WTC11 (cell line): ENCODE data around the gene C16orf74. TPM values are rescaled to one million over a fixed set of nuclear protein-coding genes. Genes with fewer than 3 reads are reported as not detected.

ENCODE experiments used
- ATAC-seq: fragments of 200-7000 bp; cut with Tn5 transposase; 2 replicates; pipeline ENCODE4 v1.10.0; 2021; ENCODE audit warnings: mild to moderate bottlenecking, moderate library complexity
- CTCF ChIA-PET: fragments of 300-600 bp; sonication (Branson Sonifier 250); formaldehyde crosslinking; loops from one replicate; lab custom pipeline; 2021; ENCODE audit warnings: antibody characterized with exemption; lab: Charles Lee
- POLR2A ChIA-PET: fragments of 350-600 bp; sonication (Branson Sonifier 250); formaldehyde crosslinking; loops from one replicate; lab custom pipeline; 2021; ENCODE audit warnings: antibody characterized with exemption; lab: Charles Lee
- DNase-seq: peaks from one replicate; pipeline ENCODE4 v3.0.0; 2021; ENCODE audit warnings: low spot score
- H3K27ac Mint-ChIP-seq: 2 replicates; pipeline ENCODE4 v1.8.0; 2021; ENCODE audit warnings: mixed read lengths
- H3K27me3 Mint-ChIP-seq: 2 replicates; pipeline ENCODE4 v1.8.0; 2021; ENCODE audit warnings: low read depth, mild to moderate bottlenecking, moderate library complexity, mixed read lengths
- H3K36me3 Mint-ChIP-seq: 2 replicates; pipeline ENCODE4 v1.8.0; 2021; ENCODE audit warnings: mixed read lengths
- H3K4me1 Mint-ChIP-seq: 2 replicates; pipeline ENCODE4 v1.8.0; 2022; ENCODE audit warnings: mixed read lengths
- H3K4me3 Mint-ChIP-seq: 2 replicates; pipeline ENCODE4 v1.8.0; 2021; ENCODE audit warnings: mild to moderate bottlenecking, moderate library complexity, mixed read lengths
- H3K9me3 Mint-ChIP-seq: 2 replicates; pipeline ENCODE4 v1.8.0; 2021; ENCODE audit warnings: mixed read lengths
- CREB1 ChIP-seq: sonication (generic); formaldehyde crosslinking; IDR thresholded peaks from 2 replicates; pipeline ENCODE4 v1.8.0; 2023; ENCODE audit warnings: mild to moderate bottlenecking, missing genetic modification reagents
- FOXJ3 ChIP-seq: sonication (generic); formaldehyde crosslinking; IDR thresholded peaks from 2 replicates; pipeline ENCODE4 v1.9.0; 2021; ENCODE audit warnings: missing genetic modification reagents, mild to moderate bottlenecking, borderline replicate concordance
- SMAD3 ChIP-seq: sonication (generic); formaldehyde crosslinking; IDR thresholded peaks from 2 replicates; pipeline ENCODE4 v1.8.0; 2022; ENCODE audit warnings: missing genetic modification reagents, mild to moderate bottlenecking, borderline replicate concordance
- ZBTB21 ChIP-seq: sonication (generic); formaldehyde crosslinking; IDR thresholded peaks from 2 replicates; pipeline ENCODE4 v1.8.1; 2023; ENCODE audit warnings: mild to moderate bottlenecking, missing genetic modification reagents, borderline replicate concordance
- total RNA-seq: library from RNA; stranded (reverse); gene quantifications from 3 replicates; pipeline ENCODE4 v1.2.3, GENCODE V29; 2021
- TF ChIP-seq, protein P1 (sequence below): sonication (generic); formaldehyde crosslinking; IDR thresholded peaks from 2 replicates; pipeline ENCODE4 v1.8.1; 2022; ENCODE audit warnings: low read depth, missing genetic modification reagents, borderline replicate concordance
- TF ChIP-seq, protein P2 (sequence below): fragments of 250-450 bp; sonication (Bioruptor Pico); IDR thresholded peaks from 2 replicates; pipeline ENCODE4 v1.9.0; 2021; ENCODE audit warnings: mild to moderate bottlenecking, borderline replicate concordance
- TF ChIP-seq, protein P3 (sequence below): sonication (generic); formaldehyde crosslinking; conservative IDR thresholded peaks from 2 replicates; pipeline ENCODE4 v1.8.1; 2022; ENCODE audit warnings: mild to moderate bottlenecking, missing genetic modification reagents
- TF ChIP-seq, protein P4 (sequence below): sonication (generic); formaldehyde crosslinking; IDR thresholded peaks from 2 replicates; pipeline ENCODE4 v1.8.1; 2023; ENCODE audit warnings: mild to moderate bottlenecking, missing genetic modification reagents
- TF ChIP-seq, protein P5 (sequence below): sonication (generic); formaldehyde crosslinking; IDR thresholded peaks from 2 replicates; pipeline ENCODE4 v1.8.1; 2023; ENCODE audit warnings: mild to moderate bottlenecking, missing genetic modification reagents, borderline replicate concordance
- TF ChIP-seq, protein P6 (sequence below): sonication (generic); formaldehyde crosslinking; IDR thresholded peaks from 2 replicates; pipeline ENCODE4 v1.8.0; 2023; ENCODE audit warnings: missing genetic modification reagents, mild to moderate bottlenecking, borderline replicate concordance
- TF ChIP-seq, protein P7 (sequence below): fragments of 250-450 bp; sonication (Bioruptor Pico); IDR thresholded peaks from 2 replicates; pipeline ENCODE4 v1.9.0; 2021; ENCODE audit warnings: mild to moderate bottlenecking

C16orf74 gene
- total RNA-seq, 1 experiment from 2014 or later: 8.3 TPM

DNA sequence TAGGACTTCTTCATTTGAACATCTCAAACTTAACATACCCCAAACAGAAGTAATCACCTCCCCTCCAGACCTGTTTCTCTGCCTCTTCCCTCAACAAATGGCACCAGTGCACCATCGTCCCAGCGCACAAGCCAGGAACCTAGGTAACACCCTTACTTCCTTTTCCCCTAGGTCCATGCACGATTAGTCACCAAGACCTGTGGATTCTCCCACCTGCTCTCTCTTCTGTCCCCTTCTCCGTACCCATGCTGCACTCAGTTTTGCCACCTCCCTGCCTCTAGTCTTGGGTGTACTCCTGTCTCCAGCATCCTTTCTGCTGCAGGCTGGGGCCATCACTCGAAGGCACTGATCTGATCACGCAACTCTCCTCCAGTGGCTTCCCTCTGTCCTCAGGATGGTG lies 45.3 kb upstream of the C16orf74 start:
- peaks cover 11% of the 10 kb centered on the region for H3K9me3 Mint-ChIP-seq
- H3K36me3 Mint-ChIP-seq: peaks cover 48% of the 10 kb centered on the region
- DNase-seq (no peak), ATAC-seq (no peak)
- no peaks in the 10 kb centered on the region for H3K27me3 Mint-ChIP-seq
- TF ChIP-seq FOXJ3 (CRISPR knock-in tag): no peak
- TF ChIP-seq CREB1 (CRISPR knock-in tag): no peak
- TF ChIP-seq, protein P1, sequence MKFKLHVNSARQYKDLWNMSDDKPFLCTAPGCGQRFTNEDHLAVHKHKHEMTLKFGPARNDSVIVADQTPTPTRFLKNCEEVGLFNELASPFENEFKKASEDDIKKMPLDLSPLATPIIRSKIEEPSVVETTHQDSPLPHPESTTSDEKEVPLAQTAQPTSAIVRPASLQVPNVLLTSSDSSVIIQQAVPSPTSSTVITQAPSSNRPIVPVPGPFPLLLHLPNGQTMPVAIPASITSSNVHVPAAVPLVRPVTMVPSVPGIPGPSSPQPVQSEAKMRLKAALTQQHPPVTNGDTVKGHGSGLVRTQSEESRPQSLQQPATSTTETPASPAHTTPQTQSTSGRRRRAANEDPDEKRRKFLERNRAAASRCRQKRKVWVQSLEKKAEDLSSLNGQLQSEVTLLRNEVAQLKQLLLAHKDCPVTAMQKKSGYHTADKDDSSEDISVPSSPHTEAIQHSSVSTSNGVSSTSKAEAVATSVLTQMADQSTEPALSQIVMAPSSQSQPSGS (CRISPR knock-in tag): no peak
- no peak for TF ChIP-seq ZBTB21 (CRISPR knock-in tag)
- TF ChIP-seq SMAD3: no peak
- TF ChIP-seq, protein P2, sequence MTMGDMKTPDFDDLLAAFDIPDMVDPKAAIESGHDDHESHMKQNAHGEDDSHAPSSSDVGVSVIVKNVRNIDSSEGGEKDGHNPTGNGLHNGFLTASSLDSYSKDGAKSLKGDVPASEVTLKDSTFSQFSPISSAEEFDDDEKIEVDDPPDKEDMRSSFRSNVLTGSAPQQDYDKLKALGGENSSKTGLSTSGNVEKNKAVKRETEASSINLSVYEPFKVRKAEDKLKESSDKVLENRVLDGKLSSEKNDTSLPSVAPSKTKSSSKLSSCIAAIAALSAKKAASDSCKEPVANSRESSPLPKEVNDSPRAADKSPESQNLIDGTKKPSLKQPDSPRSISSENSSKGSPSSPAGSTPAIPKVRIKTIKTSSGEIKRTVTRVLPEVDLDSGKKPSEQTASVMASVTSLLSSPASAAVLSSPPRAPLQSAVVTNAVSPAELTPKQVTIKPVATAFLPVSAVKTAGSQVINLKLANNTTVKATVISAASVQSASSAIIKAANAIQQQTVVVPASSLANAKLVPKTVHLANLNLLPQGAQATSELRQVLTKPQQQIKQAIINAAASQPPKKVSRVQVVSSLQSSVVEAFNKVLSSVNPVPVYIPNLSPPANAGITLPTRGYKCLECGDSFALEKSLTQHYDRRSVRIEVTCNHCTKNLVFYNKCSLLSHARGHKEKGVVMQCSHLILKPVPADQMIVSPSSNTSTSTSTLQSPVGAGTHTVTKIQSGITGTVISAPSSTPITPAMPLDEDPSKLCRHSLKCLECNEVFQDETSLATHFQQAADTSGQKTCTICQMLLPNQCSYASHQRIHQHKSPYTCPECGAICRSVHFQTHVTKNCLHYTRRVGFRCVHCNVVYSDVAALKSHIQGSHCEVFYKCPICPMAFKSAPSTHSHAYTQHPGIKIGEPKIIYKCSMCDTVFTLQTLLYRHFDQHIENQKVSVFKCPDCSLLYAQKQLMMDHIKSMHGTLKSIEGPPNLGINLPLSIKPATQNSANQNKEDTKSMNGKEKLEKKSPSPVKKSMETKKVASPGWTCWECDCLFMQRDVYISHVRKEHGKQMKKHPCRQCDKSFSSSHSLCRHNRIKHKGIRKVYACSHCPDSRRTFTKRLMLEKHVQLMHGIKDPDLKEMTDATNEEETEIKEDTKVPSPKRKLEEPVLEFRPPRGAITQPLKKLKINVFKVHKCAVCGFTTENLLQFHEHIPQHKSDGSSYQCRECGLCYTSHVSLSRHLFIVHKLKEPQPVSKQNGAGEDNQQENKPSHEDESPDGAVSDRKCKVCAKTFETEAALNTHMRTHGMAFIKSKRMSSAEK (CRISPR knock-in tag): no peak
- TF ChIP-seq, protein P3, sequence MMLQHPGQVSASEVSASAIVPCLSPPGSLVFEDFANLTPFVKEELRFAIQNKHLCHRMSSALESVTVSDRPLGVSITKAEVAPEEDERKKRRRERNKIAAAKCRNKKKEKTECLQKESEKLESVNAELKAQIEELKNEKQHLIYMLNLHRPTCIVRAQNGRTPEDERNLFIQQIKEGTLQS (CRISPR knock-in tag): no peak
- TF ChIP-seq, protein P4, sequence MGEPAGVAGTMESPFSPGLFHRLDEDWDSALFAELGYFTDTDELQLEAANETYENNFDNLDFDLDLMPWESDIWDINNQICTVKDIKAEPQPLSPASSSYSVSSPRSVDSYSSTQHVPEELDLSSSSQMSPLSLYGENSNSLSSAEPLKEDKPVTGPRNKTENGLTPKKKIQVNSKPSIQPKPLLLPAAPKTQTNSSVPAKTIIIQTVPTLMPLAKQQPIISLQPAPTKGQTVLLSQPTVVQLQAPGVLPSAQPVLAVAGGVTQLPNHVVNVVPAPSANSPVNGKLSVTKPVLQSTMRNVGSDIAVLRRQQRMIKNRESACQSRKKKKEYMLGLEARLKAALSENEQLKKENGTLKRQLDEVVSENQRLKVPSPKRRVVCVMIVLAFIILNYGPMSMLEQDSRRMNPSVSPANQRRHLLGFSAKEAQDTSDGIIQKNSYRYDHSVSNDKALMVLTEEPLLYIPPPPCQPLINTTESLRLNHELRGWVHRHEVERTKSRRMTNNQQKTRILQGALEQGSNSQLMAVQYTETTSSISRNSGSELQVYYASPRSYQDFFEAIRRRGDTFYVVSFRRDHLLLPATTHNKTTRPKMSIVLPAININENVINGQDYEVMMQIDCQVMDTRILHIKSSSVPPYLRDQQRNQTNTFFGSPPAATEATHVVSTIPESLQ: no peak
- TF ChIP-seq, protein P5, sequence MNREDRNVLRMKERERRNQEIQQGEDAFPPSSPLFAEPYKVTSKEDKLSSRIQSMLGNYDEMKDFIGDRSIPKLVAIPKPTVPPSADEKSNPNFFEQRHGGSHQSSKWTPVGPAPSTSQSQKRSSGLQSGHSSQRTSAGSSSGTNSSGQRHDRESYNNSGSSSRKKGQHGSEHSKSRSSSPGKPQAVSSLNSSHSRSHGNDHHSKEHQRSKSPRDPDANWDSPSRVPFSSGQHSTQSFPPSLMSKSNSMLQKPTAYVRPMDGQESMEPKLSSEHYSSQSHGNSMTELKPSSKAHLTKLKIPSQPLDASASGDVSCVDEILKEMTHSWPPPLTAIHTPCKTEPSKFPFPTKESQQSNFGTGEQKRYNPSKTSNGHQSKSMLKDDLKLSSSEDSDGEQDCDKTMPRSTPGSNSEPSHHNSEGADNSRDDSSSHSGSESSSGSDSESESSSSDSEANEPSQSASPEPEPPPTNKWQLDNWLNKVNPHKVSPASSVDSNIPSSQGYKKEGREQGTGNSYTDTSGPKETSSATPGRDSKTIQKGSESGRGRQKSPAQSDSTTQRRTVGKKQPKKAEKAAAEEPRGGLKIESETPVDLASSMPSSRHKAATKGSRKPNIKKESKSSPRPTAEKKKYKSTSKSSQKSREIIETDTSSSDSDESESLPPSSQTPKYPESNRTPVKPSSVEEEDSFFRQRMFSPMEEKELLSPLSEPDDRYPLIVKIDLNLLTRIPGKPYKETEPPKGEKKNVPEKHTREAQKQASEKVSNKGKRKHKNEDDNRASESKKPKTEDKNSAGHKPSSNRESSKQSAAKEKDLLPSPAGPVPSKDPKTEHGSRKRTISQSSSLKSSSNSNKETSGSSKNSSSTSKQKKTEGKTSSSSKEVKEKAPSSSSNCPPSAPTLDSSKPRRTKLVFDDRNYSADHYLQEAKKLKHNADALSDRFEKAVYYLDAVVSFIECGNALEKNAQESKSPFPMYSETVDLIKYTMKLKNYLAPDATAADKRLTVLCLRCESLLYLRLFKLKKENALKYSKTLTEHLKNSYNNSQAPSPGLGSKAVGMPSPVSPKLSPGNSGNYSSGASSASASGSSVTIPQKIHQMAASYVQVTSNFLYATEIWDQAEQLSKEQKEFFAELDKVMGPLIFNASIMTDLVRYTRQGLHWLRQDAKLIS (CRISPR knock-in tag): no peak
- TF ChIP-seq, protein P6, sequence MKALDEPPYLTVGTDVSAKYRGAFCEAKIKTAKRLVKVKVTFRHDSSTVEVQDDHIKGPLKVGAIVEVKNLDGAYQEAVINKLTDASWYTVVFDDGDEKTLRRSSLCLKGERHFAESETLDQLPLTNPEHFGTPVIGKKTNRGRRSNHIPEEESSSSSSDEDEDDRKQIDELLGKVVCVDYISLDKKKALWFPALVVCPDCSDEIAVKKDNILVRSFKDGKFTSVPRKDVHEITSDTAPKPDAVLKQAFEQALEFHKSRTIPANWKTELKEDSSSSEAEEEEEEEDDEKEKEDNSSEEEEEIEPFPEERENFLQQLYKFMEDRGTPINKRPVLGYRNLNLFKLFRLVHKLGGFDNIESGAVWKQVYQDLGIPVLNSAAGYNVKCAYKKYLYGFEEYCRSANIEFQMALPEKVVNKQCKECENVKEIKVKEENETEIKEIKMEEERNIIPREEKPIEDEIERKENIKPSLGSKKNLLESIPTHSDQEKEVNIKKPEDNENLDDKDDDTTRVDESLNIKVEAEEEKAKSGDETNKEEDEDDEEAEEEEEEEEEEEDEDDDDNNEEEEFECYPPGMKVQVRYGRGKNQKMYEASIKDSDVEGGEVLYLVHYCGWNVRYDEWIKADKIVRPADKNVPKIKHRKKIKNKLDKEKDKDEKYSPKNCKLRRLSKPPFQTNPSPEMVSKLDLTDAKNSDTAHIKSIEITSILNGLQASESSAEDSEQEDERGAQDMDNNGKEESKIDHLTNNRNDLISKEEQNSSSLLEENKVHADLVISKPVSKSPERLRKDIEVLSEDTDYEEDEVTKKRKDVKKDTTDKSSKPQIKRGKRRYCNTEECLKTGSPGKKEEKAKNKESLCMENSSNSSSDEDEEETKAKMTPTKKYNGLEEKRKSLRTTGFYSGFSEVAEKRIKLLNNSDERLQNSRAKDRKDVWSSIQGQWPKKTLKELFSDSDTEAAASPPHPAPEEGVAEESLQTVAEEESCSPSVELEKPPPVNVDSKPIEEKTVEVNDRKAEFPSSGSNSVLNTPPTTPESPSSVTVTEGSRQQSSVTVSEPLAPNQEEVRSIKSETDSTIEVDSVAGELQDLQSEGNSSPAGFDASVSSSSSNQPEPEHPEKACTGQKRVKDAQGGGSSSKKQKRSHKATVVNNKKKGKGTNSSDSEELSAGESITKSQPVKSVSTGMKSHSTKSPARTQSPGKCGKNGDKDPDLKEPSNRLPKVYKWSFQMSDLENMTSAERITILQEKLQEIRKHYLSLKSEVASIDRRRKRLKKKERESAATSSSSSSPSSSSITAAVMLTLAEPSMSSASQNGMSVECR (CRISPR knock-in tag): no peak
- TF ChIP-seq, protein P7, sequence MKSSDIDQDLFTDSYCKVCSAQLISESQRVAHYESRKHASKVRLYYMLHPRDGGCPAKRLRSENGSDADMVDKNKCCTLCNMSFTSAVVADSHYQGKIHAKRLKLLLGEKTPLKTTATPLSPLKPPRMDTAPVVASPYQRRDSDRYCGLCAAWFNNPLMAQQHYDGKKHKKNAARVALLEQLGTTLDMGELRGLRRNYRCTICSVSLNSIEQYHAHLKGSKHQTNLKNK (CRISPR knock-in tag): no peak
- H3K4me3 Mint-ChIP-seq: no peak overlapping the region
- peak overlapping the region; percentile 6; the same call in 1 of the 2 replicates for H3K27ac Mint-ChIP-seq
- CTCF ChIA-PET: no interaction called here
- POLR2A ChIA-PET: no interaction called here
- peaks cover 21% of the 10 kb centered on the region for H3K4me1 Mint-ChIP-seq
